ENCODE results near the gene VPS26A.

Gene VPS26A

DNA sequence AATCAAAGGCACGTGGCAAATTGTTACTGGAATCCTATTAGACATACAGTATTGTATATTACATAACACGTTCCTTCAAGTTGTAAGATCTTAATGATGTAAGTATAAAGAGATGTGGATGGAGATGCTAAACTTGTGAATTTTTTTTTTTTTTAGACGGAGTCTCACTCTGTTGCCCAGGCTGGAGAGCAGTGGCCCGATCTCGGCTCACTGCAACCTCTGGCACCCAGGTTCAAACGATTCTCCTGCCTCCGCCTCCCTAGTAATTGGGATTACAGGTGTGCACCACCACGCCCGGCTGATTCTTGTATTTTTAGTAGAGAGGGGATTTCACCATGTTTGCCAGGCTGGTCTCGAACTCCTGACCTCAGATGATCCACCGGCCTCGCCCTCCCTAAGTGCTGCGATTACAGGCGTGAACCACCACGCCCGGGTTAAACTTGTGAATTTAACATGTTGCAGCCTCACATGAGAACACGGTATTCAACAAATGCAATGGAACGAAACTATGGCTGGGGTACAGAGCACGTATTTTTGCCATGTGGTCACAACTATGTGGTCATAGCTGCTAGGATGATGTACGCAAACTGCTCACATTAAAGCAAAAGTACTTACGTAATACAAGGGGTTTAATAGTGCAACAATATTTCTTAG, 55.2 kb downstream of the VPS26A start:
- DNase-seq = peak; percentile 23

DNA sequence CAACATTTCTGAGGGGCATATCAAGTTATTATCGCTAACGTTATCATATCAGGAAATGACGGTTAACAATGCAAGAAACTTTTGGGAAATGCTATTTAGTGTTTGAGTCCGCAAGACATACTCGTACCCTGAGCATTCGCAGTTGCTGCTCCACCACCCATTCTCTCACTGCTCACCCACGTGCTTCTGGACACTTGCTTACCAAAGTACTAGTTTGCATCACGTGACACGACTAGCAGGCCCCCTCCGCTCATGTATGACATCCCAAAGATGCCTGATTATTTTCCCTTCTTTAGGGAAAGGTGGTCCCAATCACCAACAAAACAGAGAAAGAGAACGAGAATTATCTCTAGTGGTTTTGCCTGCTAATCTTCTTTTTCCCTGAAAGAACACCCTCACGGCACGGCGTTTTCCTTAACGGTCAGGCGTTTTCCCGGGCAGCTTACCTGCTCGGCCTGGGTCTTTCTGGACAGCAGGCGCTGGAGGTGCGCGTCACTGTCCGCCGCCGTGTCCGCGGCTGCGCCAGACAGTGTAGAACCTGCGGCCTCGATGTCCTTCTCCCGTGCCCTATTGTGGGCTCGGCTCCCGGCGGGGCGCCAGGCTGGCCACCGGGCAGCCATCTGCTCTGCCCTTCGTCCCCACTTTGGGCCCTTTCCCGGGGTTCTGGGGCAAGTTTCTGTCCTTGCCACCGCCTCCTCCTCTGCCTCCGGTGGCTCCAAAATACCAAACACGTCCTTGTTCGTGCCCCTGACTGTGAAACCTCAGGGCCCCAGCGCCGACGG, 56.0 kb downstream of the VPS26A start, which contains the start of gene SUPV3L1:
TSS of gene SUPV3L1 (plus strand) at position 492 of the 782 bp plus-strand sequence. CDS start at position 550, 58 bp downstream.
- DNase-seq = peak; percentile 94

DNA sequence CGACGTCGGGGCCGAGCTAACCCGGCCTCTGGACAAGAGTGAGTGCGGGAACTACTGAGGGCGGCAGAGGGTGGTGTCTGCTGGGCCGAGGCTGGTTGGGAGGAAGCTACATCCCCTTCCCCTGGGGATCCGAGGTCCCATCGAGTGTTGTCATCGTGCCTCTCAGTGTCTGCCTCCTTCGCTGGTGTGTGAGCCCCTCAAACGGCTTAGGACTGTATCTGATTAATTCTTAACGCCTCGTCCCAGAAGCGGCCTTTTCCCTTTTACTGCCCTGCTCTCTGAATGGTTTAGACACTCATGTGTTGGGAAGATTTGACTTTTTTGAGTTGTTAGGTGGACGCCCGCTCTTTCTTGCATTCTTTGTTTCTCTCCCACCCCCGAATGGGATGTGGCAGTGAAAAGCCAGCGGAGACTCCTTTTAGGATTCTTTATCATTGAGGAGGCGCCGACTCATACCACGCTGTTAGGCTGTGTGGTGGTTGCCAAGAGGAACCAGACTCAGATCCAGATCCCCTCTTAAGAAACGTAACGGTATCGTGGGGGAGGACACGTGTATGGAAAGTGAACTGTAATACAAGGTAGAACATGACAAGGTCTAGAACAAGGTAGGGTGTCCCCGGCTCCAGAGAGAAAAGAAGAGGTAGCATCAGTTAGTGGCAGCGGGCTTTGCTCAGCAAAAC, 56.7 kb downstream of the VPS26A start:
- no peak for DNase-seq

- no peak for DNase-seq
Observed at GRCh38 chr10:69181433-69181832, 57.5 kb downstream of the VPS26A start.

DNA sequence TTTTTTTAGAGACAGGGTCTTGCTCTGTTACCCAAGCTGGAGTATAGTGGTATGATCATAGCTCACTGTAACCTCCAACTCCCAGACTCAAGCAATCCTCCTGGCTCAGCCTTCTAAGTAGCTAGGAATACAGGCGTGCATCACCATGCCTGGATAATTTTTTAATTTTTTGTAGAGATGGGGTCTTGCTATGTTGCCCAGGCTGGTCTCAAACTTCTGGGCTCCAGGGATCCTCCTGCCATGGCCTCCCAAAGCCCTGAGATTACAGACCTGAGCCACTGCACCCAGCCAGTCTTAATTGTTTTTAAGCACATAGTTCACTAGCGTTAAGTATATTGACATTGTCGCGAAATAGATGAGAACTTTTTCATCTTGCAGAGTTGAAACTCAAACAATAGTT, 58.0 kb downstream of the VPS26A start:
- DNase-seq = no peak

GRCh38 chr10:69186524-69186923, 62.5 kb downstream of the VPS26A start:
- no peak for DNase-seq

DNA sequence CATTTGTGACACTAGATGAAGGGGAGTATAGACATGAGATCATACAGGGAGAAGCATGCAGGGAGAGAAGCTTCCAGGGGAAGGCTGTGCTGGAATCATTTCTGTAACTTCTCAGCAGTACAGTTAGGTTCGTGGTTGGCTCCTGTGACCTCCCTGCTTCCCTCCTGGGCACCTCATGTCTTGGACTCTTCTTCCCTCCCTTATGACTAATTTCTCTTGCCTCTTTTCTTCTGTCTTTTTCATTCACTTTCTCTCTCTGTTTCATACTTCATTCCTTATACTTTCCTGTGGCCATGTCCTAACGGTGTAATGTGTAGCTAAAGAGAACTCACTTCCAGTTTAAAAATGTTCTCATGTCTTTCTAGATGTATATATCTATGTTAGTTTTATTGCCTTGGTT, 77.1 kb downstream of the VPS26A start:
- DNase-seq = no peak

DNA sequence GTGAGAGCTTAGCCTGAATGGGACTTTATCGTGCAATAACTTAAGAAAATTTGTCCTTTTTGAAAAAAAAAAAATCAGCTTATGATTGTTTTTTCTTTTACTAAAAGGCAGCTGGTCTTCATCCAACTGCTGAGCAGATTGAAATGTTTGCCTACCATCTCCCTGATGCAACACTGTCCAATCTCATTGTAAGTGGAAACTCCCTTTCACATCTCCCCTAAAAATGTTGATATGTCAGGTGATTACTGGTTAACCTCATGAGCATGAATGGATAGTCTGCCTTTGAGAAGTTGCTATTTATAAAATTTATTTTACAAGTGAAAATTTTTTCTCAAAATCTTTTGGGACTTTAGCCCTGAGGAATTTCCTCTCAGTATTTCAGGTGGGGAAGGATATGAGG, 78.4 kb downstream of the VPS26A start:
- no peak for DNase-seq

DNA sequence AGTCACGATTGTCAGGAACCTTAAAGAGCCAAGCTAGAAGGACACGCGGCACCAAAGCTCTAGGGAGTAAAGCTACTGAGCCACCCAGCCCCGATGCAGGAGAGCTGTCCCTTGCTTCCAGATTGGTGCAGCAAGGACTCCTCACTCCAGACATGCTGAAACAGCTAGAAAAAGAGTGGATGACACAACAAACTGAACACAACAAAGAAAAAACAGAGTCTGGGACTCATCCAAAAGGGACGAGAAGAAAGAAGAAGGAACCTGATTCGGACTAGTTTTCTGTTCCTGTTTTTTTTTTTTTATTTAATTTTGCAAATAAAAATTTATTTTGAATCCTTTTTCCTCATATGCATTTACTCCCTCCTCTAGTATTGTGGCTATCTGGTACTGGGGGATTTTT, 84.8 kb downstream of the VPS26A start:
- DNase-seq = no peak

GRCh38 chr10:69209787-69210484, 86.0 kb downstream of the VPS26A start:
- DNase-seq = no peak

DNA sequence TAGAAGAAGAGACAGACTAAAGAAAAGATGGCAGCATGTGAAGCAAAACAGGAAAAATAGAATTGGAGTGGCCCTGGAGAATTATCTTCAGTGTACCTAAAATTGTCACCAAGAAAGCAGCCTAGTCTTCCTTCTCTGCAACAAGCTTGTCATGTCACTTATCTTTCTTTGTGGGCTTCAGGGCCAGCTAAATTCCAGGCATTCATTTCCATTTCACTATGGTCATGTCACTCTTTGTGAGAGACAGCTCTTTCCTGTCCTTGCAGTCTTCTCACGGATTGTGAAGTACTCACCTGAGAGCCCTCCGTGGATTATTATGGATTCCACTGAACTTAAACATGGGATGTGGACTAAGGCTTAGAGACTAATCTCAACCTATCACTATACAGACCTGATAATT, 87.1 kb downstream of the VPS26A start:
- DNase-seq = no peak

- no peak for DNase-seq
Observed at GRCh38 chr10:69211524-69211923, 87.5 kb downstream of the VPS26A start.

DNA sequence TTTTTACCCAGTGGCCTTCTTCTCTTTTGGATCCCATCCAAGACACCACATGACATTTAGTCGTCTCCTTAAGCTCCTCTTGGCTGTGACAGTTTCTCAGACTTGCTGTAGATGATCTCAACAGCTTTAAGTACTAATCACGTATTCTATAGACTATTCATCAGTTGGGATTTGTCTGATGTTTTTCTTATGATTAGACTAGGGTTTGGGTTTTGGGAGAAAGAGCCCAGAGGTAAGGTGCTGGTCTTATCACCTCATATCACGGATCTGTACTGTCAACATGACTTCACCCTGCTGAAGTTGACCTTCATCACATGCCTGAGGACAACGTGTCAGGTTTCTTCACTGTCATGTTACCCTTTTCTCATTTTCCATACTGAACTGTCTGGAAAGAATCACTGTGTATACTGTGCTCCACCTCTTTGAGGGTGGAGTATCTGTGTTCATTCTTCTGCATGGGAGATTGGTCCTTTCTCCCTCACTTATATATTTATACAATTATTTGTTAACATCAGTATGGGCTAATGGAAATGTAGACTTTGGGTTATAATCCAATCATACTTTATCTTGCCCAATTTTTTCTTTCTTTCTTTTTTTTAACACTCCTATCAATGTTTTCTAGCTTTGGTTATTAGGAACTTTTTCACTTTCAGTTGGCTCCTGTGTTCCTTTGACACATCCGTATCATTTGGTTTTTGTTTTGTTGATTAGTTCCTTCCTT, 89.8 kb downstream of the VPS26A start:
- DNase-seq = no peak

GRCh38 chr10:69214666-69215131, 90.7 kb downstream of the VPS26A start:
- no peak for DNase-seq

GRCh38 chr10:69215405-69216171, 91.6 kb downstream of the VPS26A start:
- no peak for DNase-seq

DNA sequence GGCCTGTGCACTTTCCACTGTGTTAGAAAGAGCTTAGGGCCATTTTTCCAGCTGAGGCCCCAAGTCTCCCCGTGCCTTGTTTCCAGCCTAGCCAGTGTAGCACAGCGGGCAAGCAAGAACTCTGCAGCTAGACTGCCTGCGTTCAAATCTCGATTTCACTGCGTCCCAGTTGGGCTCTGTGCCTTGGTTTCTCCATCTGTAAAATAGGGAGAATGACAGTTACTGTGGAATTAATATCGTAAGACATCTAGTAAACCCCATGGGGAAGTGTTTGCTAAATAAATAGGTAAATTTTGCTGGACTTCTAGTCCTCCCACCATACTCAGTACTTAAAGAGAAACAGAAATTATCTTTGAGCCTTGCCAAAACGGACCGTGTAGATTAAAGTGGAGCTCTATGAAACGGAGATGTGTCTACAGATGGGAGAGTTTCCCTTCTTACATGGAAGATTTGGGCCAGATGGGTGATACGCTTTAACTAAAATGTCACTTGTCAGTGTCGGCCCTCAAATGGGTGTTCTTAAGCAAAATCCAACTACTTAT, 92.7 kb downstream of the VPS26A start:
- DNase-seq = no peak

- no peak for DNase-seq
Observed at GRCh38 chr10:69217119-69217754, 93.3 kb downstream of the VPS26A start.

DNA sequence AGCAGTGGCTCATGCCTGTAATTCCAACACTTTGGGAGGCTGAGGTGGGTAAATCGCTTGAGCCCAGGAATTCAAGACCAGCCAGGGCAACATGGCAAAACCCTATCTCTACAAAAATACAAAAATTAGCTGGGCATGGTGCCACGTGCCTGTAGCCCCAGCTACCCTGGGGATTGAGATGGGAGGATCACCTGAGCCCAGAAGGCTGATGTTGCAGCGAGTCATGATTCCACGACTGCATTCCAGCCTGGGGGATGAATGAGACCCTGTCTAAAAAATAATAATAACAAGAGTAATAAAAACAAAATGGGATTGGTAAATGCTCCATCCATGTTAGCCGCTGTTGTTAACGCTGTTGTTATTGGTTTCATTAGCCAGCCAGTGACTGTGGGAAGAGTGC, 94.9 kb downstream of the VPS26A start:
- no peak for DNase-seq

GRCh38 chr10:69220041-69220451, 96.1 kb downstream of the VPS26A start, which contains the start of gene HKDC1:
HKDC1 (plus strand) TSS chr10:69220332; CDS start chr10:69220436, 104 bp downstream.
- no peak for DNase-seq

- DNase-seq = no peak
Observed at GRCh38 chr10:69220507-69220906, 96.5 kb downstream of the VPS26A start.
